GM06990 (cell line): Measurements from ENCODE around the gene UFSP2.

Source experiments
- DNase-seq: peaks from one replicate; pipeline ENCODE4 v3.0.0-alpha.2; 2011; ENCODE audit not compliant: insufficient read length; ENCODE audit errors: extremely low read depth
- H3K27me3 ChIP-seq: replicated peaks from 2 replicates; pipeline ENCODE4 v1.6.0; 2011; ENCODE audit warnings: low read length; ENCODE audit not compliant: control insufficient read depth, insufficient read depth
- H3K36me3 ChIP-seq: 2 replicates; pipeline ENCODE4 v1.5.1; 2011; ENCODE audit warnings: low read length; ENCODE audit not compliant: control insufficient read depth, insufficient read depth
- H3K4me3 ChIP-seq: replicated peaks from 2 replicates; pipeline ENCODE4 v1.5.1; 2011; ENCODE audit warnings: low read depth, mild to moderate bottlenecking, control low read depth, low read length
- CTCF ChIP-seq: IDR thresholded peaks from 2 replicates; pipeline ENCODE4 v1.5.1; 2011; ENCODE audit warnings: low read length, control low read depth, mild to moderate bottlenecking, inconsistent platforms; ENCODE audit not compliant: insufficient read depth, poor library complexity, severe bottlenecking

Gene UFSP2

GRCh38 chr4:185390941-185391340 is 34.8 kb downstream of the UFSP2 start:
- H3K36me3 ChIP-seq, result no peaks in the 10 kb centered on the region
- H3K4me3 ChIP-seq, result no peak overlapping the region
- no peak for TF ChIP-seq CTCF
- H3K27me3 ChIP-seq, result no peaks in the 10 kb centered on the region
- no peak for DNase-seq

GRCh38 chr4:185387957-185388356 is 37.8 kb downstream of the UFSP2 start:
- DNase-seq, result no peak
- Histone ChIP-seq H3K4me3 (no peak overlapping the region), H3K27me3 (no peaks in the 10 kb centered on the region), H3K36me3 (peaks cover 6% of the 10 kb centered on the region)
- no peak for TF ChIP-seq CTCF

- Histone ChIP-seq H3K36me3 (peaks cover 6% of the 10 kb centered on the region), H3K27me3 (no peaks in the 10 kb centered on the region), H3K4me3 (no peak overlapping the region)
- DNase-seq, result no peak
- no peak for TF ChIP-seq CTCF
Observed at GRCh38 chr4:185384930-185385331, 40.8 kb downstream of the UFSP2 start.

GRCh38 chr4:185384061-185384460 is 41.7 kb downstream of the UFSP2 start:
- Histone ChIP-seq H3K36me3 (peaks cover 10% of the 10 kb centered on the region), H3K27me3 (no peaks in the 10 kb centered on the region), H3K4me3 (no peak overlapping the region)
- TF ChIP-seq CTCF, result no peak
- DNase-seq, result no peak

- H3K27me3 ChIP-seq, result no peaks in the 10 kb centered on the region
- no peak for TF ChIP-seq CTCF
- no peak overlapping the region for H3K4me3 ChIP-seq
- DNase-seq, result no peak
- peaks cover 10% of the 10 kb centered on the region for H3K36me3 ChIP-seq
Observed at GRCh38 chr4:185383451-185383850, 42.3 kb downstream of the UFSP2 start.

GRCh38 chr4:185382754-185383153 is 43.0 kb downstream of the UFSP2 start:
- no peak for TF ChIP-seq CTCF
- no peak overlapping the region for H3K4me3 ChIP-seq

More at GRCh38 chr4:185382754-185383153, 43.0 kb downstream of the UFSP2 start:
- DNase-seq, result no peak
- Histone ChIP-seq H3K36me3 (peaks cover 16% of the 10 kb centered on the region), H3K27me3 (no peaks in the 10 kb centered on the region)
